ENCODE data around the gene OR13A1.

- TF ChIP-seq CTCF (IDR thresholded peaks at IDR 0.05) (no peak), YY1 (IDR thresholded peaks at IDR 0.05; ENCODE audit: low read depth) (no peak), CHD2 (IDR thresholded peaks at IDR 0.05; ENCODE audit: low read length, partially characterized antibody) (no peak), POLR2AphosphoS5 (IDR thresholded peaks at IDR 0.05; ENCODE audit: low read depth, low read length) (no peak), GABPA (IDR thresholded peaks at IDR 0.05; ENCODE audit: low read depth) (no peak), RFX5 (IDR thresholded peaks at IDR 0.05; ENCODE audit: low read length) (no peak), PBX3 (IDR thresholded peaks at IDR 0.05) (no peak), EZH2phosphoT487 (IDR thresholded peaks at IDR 0.05; ENCODE audit: borderline replicate concordance, low read depth) (no peak), FOXM1 (IDR thresholded peaks at IDR 0.05; ENCODE audit: low read depth) (no peak), NRF1 (IDR thresholded peaks at IDR 0.05; ENCODE audit: low read depth, low read length) (no peak), USF2 (IDR thresholded peaks at IDR 0.05; ENCODE audit: borderline replicate concordance, low read depth, low read length) (no peak)
These were observed 41.0 kb downstream of the OR13A1 start for GRCh38 chr10:45274364-45274763.

Measured in SK-N-SH (cell line).